Esophagus squamous epithelium (tissue), 4 donors: ENCODE data around the gene ALOX15B.

Source experiments
- POLR2A ChIP-seq, 4 donors: fragments of 450-650 bp; IDR thresholded peaks; one replicate each; pipeline ENCODE4 v1.6.1; 2017; ENCODE audit warnings: antibody characterized with exemption in 4 of 4, mild to moderate bottlenecking in 4 of 4, moderate library complexity in 3 of 4
- TF ChIP-seq, protein P1 (sequence below), 6 experiments: fragments of 450-650 bp in 4 of 6; fragments of 200-600 bp in 2 of 6; sonication (generic) in 2 of 6; IDR thresholded peaks; one replicate each; pipeline ENCODE4 v1.5.1; 2016 to 2019; ENCODE audit warnings: antibody characterized with exemption in 6 of 6, mild to moderate bottlenecking in 4 of 6, moderate library complexity in 4 of 6

DNA sequence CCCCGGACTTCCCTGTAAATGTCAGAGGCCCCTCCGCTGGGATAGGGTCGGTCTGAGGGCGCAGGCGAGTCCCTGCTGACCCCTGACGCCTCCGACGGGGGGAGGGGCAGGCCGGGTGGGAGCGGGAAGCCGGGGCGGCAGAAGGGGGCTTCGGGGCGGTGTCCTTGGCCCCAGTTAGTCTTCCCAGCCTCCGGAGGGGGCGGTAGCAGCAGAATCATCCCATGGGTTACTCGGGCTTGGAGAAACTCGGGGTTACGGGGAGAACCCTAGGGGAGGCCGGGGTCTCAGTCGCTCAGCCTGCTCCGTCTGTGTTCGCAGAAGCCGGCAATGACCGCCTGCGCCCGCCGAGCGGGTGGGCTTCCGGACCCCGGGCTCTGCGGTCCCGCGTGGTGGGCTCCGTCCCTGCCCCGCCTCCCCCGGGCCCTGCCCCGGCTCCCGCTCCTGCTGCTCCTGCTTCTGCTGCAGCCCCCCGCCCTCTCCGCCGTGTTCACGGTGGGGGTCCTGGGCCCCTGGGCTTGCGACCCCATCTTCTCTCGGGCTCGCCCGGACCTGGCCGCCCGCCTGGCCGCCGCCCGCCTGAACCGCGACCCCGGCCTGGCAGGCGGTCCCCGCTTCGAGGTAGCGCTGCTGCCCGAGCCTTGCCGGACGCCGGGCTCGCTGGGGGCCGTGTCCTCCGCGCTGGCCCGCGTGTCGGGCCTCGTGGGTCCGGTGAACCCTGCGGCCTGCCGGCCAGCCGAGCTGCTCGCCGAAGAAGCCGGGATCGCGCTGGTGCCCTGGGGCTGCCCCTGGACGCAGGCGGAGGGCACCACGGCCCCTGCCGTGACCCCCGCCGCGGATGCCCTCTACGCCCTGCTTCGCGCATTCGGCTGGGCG lies 35.9 kb upstream of the ALOX15B start:
- TF ChIP-seq, protein P1, sequence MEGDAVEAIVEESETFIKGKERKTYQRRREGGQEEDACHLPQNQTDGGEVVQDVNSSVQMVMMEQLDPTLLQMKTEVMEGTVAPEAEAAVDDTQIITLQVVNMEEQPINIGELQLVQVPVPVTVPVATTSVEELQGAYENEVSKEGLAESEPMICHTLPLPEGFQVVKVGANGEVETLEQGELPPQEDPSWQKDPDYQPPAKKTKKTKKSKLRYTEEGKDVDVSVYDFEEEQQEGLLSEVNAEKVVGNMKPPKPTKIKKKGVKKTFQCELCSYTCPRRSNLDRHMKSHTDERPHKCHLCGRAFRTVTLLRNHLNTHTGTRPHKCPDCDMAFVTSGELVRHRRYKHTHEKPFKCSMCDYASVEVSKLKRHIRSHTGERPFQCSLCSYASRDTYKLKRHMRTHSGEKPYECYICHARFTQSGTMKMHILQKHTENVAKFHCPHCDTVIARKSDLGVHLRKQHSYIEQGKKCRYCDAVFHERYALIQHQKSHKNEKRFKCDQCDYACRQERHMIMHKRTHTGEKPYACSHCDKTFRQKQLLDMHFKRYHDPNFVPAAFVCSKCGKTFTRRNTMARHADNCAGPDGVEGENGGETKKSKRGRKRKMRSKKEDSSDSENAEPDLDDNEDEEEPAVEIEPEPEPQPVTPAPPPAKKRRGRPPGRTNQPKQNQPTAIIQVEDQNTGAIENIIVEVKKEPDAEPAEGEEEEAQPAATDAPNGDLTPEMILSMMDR (IDR thresholded peaks at IDR 0.05): no peak
- TF ChIP-seq POLR2A (IDR thresholded peaks at IDR 0.05): no peak
